H9 (cell line): Measurements from ENCODE around the gene SNRPA1. TPM values are rescaled to one million over a fixed set of nuclear protein-coding genes. Genes with fewer than 3 reads are reported as not detected.

ENCODE experiments used
- DNase-seq: peaks from one replicate; pipeline ENCODE4 v3.0.0-alpha.2; 2017
- H2AFZ ChIP-seq: one replicate; pipeline ENCODE4 v1.6.1; 2013; ENCODE audit warnings: mild to moderate bottlenecking, low read length, control low read depth, moderate library complexity
- H2AK5ac ChIP-seq: 2 replicates; pipeline ENCODE4 v1.6.1; 2013; ENCODE audit warnings: low read length, control low read depth, mixed read lengths; ENCODE audit not compliant: insufficient read length
- H2BK120ac ChIP-seq: one replicate; pipeline ENCODE4 v1.6.1; 2013; ENCODE audit warnings: low read depth, mild to moderate bottlenecking, low read length, control low read depth, inconsistent platforms; ENCODE audit not compliant: poor library complexity, severe bottlenecking
- H2BK12ac ChIP-seq: 2 replicates; pipeline ENCODE4 v1.6.1; 2013; ENCODE audit warnings: low read length, control low read depth, mixed read lengths, low read depth; ENCODE audit not compliant: insufficient read length
- H2BK15ac ChIP-seq: 2 replicates; pipeline ENCODE4 v1.6.1; 2013; ENCODE audit warnings: low read depth, low read length, control low read depth
- H2BK20ac ChIP-seq: one replicate; pipeline ENCODE4 v1.6.1; 2013; ENCODE audit warnings: low read depth, mild to moderate bottlenecking, low read length, control low read depth, inconsistent platforms; ENCODE audit not compliant: poor library complexity, severe bottlenecking
- H2BK5ac ChIP-seq: 2 replicates; pipeline ENCODE4 v1.6.1; 2013; ENCODE audit warnings: low read length, control low read depth, mixed read lengths; ENCODE audit not compliant: insufficient read length
- H3K14ac ChIP-seq: 2 replicates; pipeline ENCODE4 v1.6.1; 2013; ENCODE audit warnings: low read length, control low read depth; ENCODE audit not compliant: insufficient read depth
- H3K18ac ChIP-seq: 2 replicates; pipeline ENCODE4 v1.6.1; 2013; ENCODE audit warnings: low read depth, mild to moderate bottlenecking, mixed read lengths, low read length, control low read depth; ENCODE audit not compliant: insufficient read length
- H3K23ac ChIP-seq: 2 replicates; pipeline ENCODE4 v1.6.1; 2013; ENCODE audit warnings: low read length, control low read depth, mixed read lengths, low read depth; ENCODE audit not compliant: insufficient read length
- H3K23me2 ChIP-seq: 2 replicates; pipeline ENCODE4 v1.6.1; 2013; ENCODE audit warnings: low read depth, mild to moderate bottlenecking, mixed read lengths, low read length, control low read depth; ENCODE audit not compliant: insufficient read length, poor library complexity, severe bottlenecking
- H3K27ac ChIP-seq: 2 replicates; pipeline ENCODE4 v1.5.1; 2013; ENCODE audit warnings: low read length, control low read depth, mixed read lengths, low read depth; ENCODE audit not compliant: insufficient read length
- H3K27me3 ChIP-seq: 2 replicates; pipeline ENCODE4 v1.6.1; 2013; ENCODE audit warnings: low read length, control low read depth, inconsistent platforms; ENCODE audit not compliant: insufficient read depth
- H3K4ac ChIP-seq: 2 replicates; pipeline ENCODE4 v1.6.1; 2013; ENCODE audit warnings: low read depth, mild to moderate bottlenecking, control low read depth, inconsistent platforms, low read length, moderate library complexity
- H3K4me1 ChIP-seq: 2 replicates; pipeline ENCODE4 v1.6.1; 2013; ENCODE audit warnings: low read length, control low read depth, inconsistent platforms; ENCODE audit not compliant: insufficient read depth
- H3K4me2 ChIP-seq: 2 replicates; pipeline ENCODE4 v1.6.1; 2013; ENCODE audit warnings: low read length, control low read depth, mixed read lengths; ENCODE audit not compliant: insufficient read length, insufficient read depth
- H3K56ac ChIP-seq: 2 replicates; pipeline ENCODE4 v1.6.1; 2013; ENCODE audit warnings: low read depth, mild to moderate bottlenecking, mixed read lengths, low read length, control low read depth; ENCODE audit not compliant: insufficient read length
- H3K79me1 ChIP-seq: 2 replicates; pipeline ENCODE4 v1.6.1; 2013; ENCODE audit warnings: low read depth, mild to moderate bottlenecking, moderate library complexity, low read length, control low read depth, inconsistent platforms; ENCODE audit not compliant: insufficient read depth, poor library complexity, severe bottlenecking
- H3K79me2 ChIP-seq: 2 replicates; pipeline ENCODE4 v1.6.1; 2013; ENCODE audit warnings: low read length, control low read depth, inconsistent platforms; ENCODE audit not compliant: insufficient read depth
- H3K9ac ChIP-seq: 2 replicates; pipeline ENCODE4 v1.6.1; 2013; ENCODE audit warnings: low read length, control low read depth, mixed read lengths; ENCODE audit not compliant: insufficient read length; ENCODE audit errors: extremely low read depth
- H3K9me3 ChIP-seq: one replicate; pipeline ENCODE4 v1.6.1; 2013; ENCODE audit warnings: low read depth, low read length, inconsistent platforms; ENCODE audit not compliant: control insufficient read depth
- H3T11ph ChIP-seq: one replicate; pipeline ENCODE4 v1.6.1; 2013; ENCODE audit warnings: mild to moderate bottlenecking, low read length, control low read depth, inconsistent platforms
- H4K20me1 ChIP-seq: one replicate; pipeline ENCODE4 v1.6.1; 2013; ENCODE audit not compliant: control insufficient read depth, insufficient read length, insufficient read depth
- H4K5ac ChIP-seq: 2 replicates; pipeline ENCODE4 v1.6.1; 2013; ENCODE audit warnings: low read depth, mild to moderate bottlenecking, mixed read lengths, low read length, control low read depth; ENCODE audit not compliant: insufficient read length
- H4K8ac ChIP-seq: replicated peaks from 2 replicates; pipeline ENCODE4 v1.6.1; 2013; ENCODE audit warnings: low read length, control low read depth, mixed read lengths, low read depth; ENCODE audit not compliant: insufficient read length
- H4K91ac ChIP-seq: 2 replicates; pipeline ENCODE4 v1.6.1; 2013; ENCODE audit warnings: low read depth, mild to moderate bottlenecking, moderate library complexity, mixed read lengths, low read length, control low read depth; ENCODE audit not compliant: insufficient read length
- H3K27ac Mint-ChIP-seq, 3 experiments: 2 replicates in 2 of 3; 3 replicates in 1 of 3; pipeline ENCODE4 v1.8.0; 2020 to 2021; ENCODE audit warnings: mixed read lengths in 3 of 3, mild to moderate bottlenecking in 1 of 3, moderate library complexity in 1 of 3
- H3K27me3 Mint-ChIP-seq: 2 replicates; pipeline ENCODE4 v1.8.0; 2021; ENCODE audit warnings: low read depth, mild to moderate bottlenecking, moderate library complexity, mixed read lengths
- H3K36me3 Mint-ChIP-seq, 3 experiments: 2 replicates in 2 of 3; 3 replicates in 1 of 3; pipeline ENCODE4 v1.8.0; 2020 to 2021; ENCODE audit warnings: low read depth in 3 of 3, mixed read lengths in 3 of 3; ENCODE audit not compliant: insufficient read depth in 1 of 3
- H3K4me1 Mint-ChIP-seq, 2 experiments: 2 replicates each; pipeline ENCODE4 v1.8.0; 2020; ENCODE audit warnings: mixed read lengths in 2 of 2
- H3K4me3 Mint-ChIP-seq, 2 experiments: 2 replicates in 1 of 2; 3 replicates in 1 of 2; pipeline ENCODE4 v1.8.0; 2020 to 2021; ENCODE audit warnings: mild to moderate bottlenecking in 2 of 2, mixed read lengths in 2 of 2, moderate library complexity in 1 of 2
- H3K9me3 Mint-ChIP-seq, 2 experiments: 2 replicates in 1 of 2; 3 replicates in 1 of 2; pipeline ENCODE4 v1.8.0; 2020; ENCODE audit warnings: mild to moderate bottlenecking in 2 of 2, mixed read lengths in 2 of 2, moderate library complexity in 1 of 2
- WGBS: extraction: QIAGEN DNeasy Blood & Tissue Kit; methylation state at CpG from one replicate; pipeline ENCODE4 v1.1.7; 2013; ENCODE audit warnings: missing lambda C conversion rate, low lambda C conversion rate, mixed read lengths; ENCODE audit not compliant: insufficient read length; ENCODE audit errors: extremely low coverage; 5-methylcytosine and 5-hydroxymethylcytosine counted together
- total RNA-seq: library from RNA; stranded (reverse); gene quantifications from 2 replicates; pipeline ENCODE4 v1.2.1, GENCODE V29; 2021
- TF ChIP-seq, protein P1 (sequence below): fragments of 200-600 bp; sonication (generic); conservative IDR thresholded peaks from 3 replicates; pipeline ENCODE4 v1.8.0; 2021; ENCODE audit warnings: antibody characterized with exemption, mild to moderate bottlenecking

Gene SNRPA1
- total RNA-seq, 1 experiment from 2014 or later = 145 TPM

DNA sequence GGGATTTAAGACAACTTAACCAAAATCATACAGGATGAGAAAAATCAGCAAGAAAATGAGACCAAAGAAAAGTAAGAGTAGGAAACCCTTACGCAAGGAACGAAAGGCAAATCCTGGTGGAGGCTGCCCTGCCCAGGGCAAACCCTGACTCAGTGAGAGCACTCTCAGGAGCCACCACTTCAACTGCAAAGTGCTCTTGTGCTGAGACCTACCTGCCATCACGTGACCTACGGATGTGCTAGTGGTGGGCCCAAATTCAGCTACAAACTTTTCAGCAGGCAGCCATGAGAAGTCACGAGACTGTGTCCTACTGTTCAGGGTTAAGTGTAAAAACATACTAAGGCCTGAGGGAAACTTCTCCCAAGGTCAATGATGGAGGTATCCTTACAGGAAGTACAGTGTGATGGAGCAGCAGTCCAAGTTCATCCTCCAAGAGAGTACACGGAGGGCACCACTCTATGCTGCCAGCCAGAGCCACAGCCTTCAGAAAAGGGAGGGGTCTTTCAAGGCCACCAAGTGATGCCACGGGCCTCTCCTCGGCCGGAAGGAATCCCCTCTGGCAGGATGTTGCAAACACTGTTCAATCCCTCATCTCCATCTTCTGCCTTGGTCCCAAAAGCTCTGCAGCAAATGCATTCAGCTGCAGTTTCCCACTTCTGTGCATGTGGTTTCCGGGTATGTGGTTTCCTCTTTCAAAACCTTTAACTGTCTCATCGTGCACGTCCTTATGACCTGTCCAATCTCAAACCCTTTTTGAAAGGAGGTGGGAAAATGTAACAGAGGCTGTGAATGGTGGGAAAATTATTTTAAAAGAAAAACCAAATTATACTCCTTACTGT lies 52.7 kb downstream of the SNRPA1 start:
- TF ChIP-seq, protein P1, sequence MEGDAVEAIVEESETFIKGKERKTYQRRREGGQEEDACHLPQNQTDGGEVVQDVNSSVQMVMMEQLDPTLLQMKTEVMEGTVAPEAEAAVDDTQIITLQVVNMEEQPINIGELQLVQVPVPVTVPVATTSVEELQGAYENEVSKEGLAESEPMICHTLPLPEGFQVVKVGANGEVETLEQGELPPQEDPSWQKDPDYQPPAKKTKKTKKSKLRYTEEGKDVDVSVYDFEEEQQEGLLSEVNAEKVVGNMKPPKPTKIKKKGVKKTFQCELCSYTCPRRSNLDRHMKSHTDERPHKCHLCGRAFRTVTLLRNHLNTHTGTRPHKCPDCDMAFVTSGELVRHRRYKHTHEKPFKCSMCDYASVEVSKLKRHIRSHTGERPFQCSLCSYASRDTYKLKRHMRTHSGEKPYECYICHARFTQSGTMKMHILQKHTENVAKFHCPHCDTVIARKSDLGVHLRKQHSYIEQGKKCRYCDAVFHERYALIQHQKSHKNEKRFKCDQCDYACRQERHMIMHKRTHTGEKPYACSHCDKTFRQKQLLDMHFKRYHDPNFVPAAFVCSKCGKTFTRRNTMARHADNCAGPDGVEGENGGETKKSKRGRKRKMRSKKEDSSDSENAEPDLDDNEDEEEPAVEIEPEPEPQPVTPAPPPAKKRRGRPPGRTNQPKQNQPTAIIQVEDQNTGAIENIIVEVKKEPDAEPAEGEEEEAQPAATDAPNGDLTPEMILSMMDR = no peak
- Histone ChIP-seq H3K23ac (no peak overlapping the region), H2AK5ac (no peak overlapping the region), H2BK120ac (no peak overlapping the region), H2BK20ac (no peak overlapping the region), H3K4me1 (peaks cover 11% of the 10 kb centered on the region), H3K79me1 (peaks cover 6% of the 10 kb centered on the region), H3K18ac (no peak overlapping the region), H3K9ac (no peak overlapping the region), H3K23me2 (no peaks in the 10 kb centered on the region), H3K56ac (no peak overlapping the region), H3K14ac (no peak overlapping the region), H4K8ac (no peak overlapping the region), H2BK5ac (no peak overlapping the region), H2AFZ (no peak overlapping the region), H4K20me1 (peaks cover 5% of the 10 kb centered on the region), H2BK15ac (no peak overlapping the region), H3T11ph (no peak overlapping the region), H3K4me2 (no peak overlapping the region), H2BK12ac (no peak overlapping the region), H3K27ac (no peak overlapping the region), H4K91ac (no peak overlapping the region), H3K79me2 (peaks cover 74% of the 10 kb centered on the region), H4K5ac (no peak overlapping the region), H3K4ac (no peak overlapping the region), H3K9me3 (no peaks in the 10 kb centered on the region), H3K27me3 (no peaks in the 10 kb centered on the region)
- peaks cover 0 to 10% (median 4%) of the 10 kb centered on the region in 3 experiments; a peak in 3 of 7 replicates for H3K36me3 Mint-ChIP-seq
- H3K27ac Mint-ChIP-seq = peak overlapping the region in 1 of 3 experiments; percentile 33; a peak in 3 of 7 replicates
- peaks cover 55 to 71% of the 10 kb centered on the region in 2 experiments for H3K4me1 Mint-ChIP-seq
- DNase-seq = no peak
- no CpG with 5 or more reads among the region's 12 CpGs for WGBS
- no peak overlapping the region for H3K4me3 Mint-ChIP-seq
- H3K27me3 Mint-ChIP-seq = no peaks in the 10 kb centered on the region
- no peaks in the 10 kb centered on the region for H3K9me3 Mint-ChIP-seq
